GM12801 (cell line): ENCODE data around the gene MAP3K2.

Source experiments
- TF ChIP-seq, protein P1 (sequence below): IDR thresholded peaks from one replicate; pipeline ENCODE4 v1.5.1; 2011; ENCODE audit warnings: control low read depth; ENCODE audit not compliant: insufficient read length; ENCODE audit errors: extremely low read depth

MAP3K2 gene

DNA sequence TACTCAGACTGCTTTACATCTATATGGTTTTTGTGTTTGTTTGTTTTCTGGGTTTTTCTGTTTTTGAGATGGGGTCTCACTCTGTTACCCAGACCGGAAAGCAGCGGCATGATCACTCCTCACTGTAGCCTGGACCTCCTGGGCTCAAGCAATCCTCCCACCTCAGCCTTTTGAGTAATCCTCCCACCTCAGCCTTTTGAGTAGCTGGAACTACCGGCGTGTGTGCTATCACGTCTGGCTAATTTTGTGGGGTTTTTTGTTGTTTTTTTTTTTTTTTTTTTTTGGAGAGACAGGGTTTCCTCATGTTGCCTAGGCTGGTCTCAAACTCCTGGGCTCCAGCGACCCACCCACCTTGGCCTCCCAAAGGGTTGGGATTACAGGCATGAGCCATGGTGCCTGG lies 9.1 kb downstream of the MAP3K2 start:
- TF ChIP-seq, protein P1, sequence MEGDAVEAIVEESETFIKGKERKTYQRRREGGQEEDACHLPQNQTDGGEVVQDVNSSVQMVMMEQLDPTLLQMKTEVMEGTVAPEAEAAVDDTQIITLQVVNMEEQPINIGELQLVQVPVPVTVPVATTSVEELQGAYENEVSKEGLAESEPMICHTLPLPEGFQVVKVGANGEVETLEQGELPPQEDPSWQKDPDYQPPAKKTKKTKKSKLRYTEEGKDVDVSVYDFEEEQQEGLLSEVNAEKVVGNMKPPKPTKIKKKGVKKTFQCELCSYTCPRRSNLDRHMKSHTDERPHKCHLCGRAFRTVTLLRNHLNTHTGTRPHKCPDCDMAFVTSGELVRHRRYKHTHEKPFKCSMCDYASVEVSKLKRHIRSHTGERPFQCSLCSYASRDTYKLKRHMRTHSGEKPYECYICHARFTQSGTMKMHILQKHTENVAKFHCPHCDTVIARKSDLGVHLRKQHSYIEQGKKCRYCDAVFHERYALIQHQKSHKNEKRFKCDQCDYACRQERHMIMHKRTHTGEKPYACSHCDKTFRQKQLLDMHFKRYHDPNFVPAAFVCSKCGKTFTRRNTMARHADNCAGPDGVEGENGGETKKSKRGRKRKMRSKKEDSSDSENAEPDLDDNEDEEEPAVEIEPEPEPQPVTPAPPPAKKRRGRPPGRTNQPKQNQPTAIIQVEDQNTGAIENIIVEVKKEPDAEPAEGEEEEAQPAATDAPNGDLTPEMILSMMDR, result no peak

DNA sequence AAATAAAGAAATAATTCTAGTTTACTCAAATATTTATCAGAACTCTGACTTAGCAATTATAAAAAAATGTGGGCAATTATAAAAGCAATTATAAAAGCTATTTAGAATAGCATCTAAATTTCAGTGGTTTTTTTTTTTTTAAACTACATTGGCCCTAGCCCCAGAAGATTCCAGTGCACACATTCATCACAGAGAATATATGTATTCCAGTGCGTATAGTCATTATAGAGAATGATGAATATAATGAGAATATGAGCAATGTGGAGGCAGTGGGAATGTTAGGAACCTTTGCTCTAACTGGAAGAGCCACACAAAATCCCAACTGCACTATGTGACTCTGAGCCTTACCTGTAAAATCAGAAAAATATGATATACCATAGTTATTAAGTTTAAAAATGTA lies 10.5 kb downstream of the MAP3K2 start:
- TF ChIP-seq, protein P1, result no peak

DNA sequence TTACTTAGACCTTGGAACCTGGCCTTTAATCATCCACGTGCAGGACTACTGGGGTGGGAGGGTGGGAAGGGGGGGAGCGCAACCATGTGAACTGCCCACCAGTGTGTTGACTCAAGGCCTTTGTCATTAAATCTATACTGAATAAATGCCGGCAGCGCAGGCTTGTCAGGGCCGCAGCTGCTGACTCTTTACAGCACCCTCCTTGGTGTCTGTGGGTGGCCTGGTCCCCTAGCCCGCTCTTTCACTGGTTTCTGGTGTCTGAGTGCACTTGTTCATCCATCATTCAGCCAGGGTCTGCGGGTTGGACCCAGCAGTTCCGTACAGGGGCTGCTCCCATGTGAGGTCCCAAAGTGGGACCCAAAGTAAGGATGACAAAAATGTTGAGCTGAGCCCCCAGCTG lies 11.5 kb downstream of the MAP3K2 start:
- TF ChIP-seq, protein P1, result no peak

DNA sequence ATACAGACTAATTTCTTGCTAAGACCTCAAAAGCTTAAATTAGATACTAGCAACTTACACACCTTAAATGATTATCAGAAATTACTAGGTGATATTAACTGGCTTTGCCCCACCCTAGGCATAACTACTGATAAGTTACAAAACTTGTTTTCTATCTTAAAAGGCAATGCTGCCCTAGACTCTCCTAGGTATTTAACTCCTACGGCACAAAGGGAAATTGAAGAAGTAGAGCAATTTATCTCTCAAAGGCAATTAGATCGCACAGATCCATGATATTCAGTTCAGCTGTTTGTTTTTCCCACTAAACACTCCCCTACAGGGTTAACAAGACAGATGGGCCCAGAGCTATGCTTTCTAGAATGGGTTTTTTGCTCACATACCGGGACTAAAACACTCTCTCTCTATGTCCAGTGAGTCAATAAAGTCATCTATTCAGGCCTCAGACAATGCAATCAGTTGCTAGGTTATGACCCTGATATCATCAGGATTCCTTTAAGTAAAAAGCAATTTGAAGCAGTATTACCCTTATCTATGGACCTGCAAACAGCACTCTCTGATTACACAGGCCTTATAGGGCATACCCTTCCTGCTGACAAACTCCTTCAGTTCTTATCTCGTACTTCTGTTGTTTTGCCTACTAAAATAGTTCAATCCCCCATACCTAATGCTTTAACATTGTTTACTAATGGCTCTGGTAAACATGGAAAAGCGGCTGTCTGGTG lies 14.3 kb downstream of the MAP3K2 start:
- TF ChIP-seq, protein P1, result no peak

DNA sequence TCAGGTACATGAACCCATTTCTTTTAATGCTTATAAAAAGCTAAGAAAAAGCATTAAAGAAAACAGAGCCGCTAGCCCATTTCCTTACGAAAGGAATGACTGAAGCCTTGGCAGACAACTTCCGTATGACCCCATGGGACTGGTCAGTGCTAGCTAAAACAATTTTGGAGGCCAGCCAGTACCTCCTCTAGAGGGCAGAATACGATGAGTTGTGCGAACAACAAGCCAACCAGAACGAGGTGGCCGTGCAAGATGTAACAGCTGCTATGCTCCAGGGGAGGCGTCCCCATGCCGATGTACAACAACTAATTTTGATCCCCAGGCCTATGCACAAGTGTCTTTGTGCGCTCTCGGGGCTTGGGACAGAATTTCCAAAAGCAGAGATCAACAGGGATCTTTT lies 16.7 kb downstream of the MAP3K2 start:
- TF ChIP-seq, protein P1, result no peak

DNA sequence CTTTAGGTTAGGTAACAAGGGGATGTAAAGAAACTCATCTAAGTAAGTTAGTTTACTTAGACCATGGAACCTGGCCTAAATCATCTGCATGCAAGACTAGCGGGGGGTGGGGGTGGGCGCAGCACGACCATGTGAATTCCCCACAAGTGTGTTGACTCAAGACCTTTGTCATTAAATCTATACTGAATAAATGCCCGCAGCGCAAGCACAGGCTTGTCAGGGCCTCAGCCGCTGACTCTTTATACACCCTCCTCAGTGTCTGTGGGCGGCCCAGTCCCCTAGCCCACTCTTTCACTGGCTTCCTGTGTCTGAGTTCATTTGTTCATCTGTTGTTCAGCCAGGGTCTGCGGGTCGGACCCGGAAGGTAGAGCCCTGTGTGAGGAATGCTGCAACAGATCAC lies 17.8 kb downstream of the MAP3K2 start:
- TF ChIP-seq, protein P1, result no peak

DNA sequence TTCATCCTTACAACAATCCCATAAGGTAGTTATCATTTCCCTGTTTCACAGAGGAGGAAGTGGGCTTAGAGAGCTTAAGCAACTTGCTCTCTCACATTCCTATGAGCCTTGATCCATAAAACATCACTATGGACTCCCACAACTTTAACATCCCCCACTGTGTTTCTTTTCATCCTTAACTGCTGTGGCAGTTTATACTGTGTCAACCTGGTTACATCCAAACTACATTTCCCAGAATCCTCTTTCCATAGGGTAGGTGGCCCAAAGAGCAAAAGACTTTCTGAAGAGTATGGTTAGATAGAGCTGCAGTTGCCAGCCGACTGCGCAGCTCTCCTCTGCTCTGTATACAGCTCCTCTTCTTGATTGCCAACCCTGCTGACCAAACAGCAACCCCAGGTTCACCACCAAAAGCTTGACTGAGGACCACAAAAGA lies 22.5 kb downstream of the MAP3K2 start:
- TF ChIP-seq, protein P1, result no peak

DNA sequence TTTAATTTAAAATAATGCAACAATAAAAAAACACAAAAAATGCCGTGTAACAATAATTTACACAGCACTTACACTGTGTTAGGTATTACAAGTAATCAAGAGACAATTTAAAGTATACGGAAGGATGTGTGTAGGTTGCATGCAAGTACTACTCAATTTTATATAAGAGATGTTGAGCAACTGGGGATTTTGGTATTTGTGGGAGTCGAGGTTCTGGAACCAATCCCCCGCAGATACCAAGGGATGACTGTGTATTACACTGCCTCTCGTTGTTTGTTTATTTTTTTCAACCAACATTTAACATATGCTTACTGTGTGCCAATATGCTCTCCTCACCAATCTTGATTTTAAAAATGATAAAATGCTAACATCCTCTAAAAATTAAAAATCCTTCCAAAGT lies 24.8 kb downstream of the MAP3K2 start:
- TF ChIP-seq, protein P1, result no peak
